Stomach (tissue), 9 donors: ENCODE results near the gene ADCY10. TPM values are rescaled to one million over a fixed set of nuclear protein-coding genes. Genes with fewer than 3 reads are reported as not detected.

Experiments
- DNase-seq, 2 donors: peaks; one replicate each; pipeline versions ENCODE4 v3.0.0 to v3.0.0-alpha.2; 2013 to 2019
- H3K27ac ChIP-seq, 5 donors: fragments of 200-600 bp in 4 of 5; sonication (generic) in 4 of 5; one replicate each; pipeline ENCODE4 v1.5.1; 2013 to 2019; ENCODE audit warnings: mild to moderate bottlenecking in 1 of 5, moderate library complexity in 1 of 5
- H3K27me3 ChIP-seq, 3 donors: fragments of 200-600 bp; sonication (generic); one replicate each; pipeline ENCODE4 v1.5.1; 2017 to 2019; ENCODE audit warnings: mixed run types in 1 of 3
- H3K36me3 ChIP-seq, 4 donors: fragments of 200-600 bp; sonication (generic); 1 replicate in 3 of 4; 2 replicates in 1 of 4; pipeline ENCODE4 v1.5.1; 2016 to 2019
- H3K4me1 ChIP-seq, 4 donors: fragments of 200-600 bp; sonication (generic); one replicate each; pipeline ENCODE4 v1.5.1; 2016 to 2019
- H3K4me3 ChIP-seq, 4 donors: fragments of 200-600 bp; sonication (generic) in 3 of 4; one replicate each; pipeline ENCODE4 v1.5.1; 2016 to 2019; ENCODE audit warnings: mild to moderate bottlenecking in 1 of 4
- H3K9me3 ChIP-seq, 4 donors: fragments of 200-600 bp; sonication (generic); one replicate each; pipeline ENCODE4 v1.5.1; 2016 to 2019
- EP300 ChIP-seq: sonication (generic); formaldehyde crosslinking; IDR thresholded peaks from one replicate; pipeline ENCODE4 v1.6.1; 2017; ENCODE audit warnings: antibody characterized with exemption
- POLR2A ChIP-seq, 4 donors: fragments of 450-650 bp; IDR thresholded peaks; one replicate each; pipeline ENCODE4 v1.6.1; 2016; ENCODE audit warnings: antibody characterized with exemption in 4 of 4, control low read depth in 2 of 4, mild to moderate bottlenecking in 1 of 4, moderate library complexity in 1 of 4
- POLR2AphosphoS5 ChIP-seq, 3 donors: sonication (generic); formaldehyde crosslinking; IDR thresholded peaks; one replicate each; pipeline ENCODE4 v1.6.1; 2016; ENCODE audit warnings: antibody characterized with exemption in 3 of 3
- WGBS, 5 donors: extraction: QIAGEN DNeasy Blood & Tissue Kit in 3 of 5; methylation state at CpG; one replicate each; pipeline versions ENCODE4 v1.1.5 to v1.1.7; 2013 to 2018; 5-methylcytosine and 5-hydroxymethylcytosine counted together
- intact Hi-C: fragments of 100-400 bp; cut with DNase I; formaldehyde crosslinking; loops from one replicate; pipeline ENCODE4 v1.15.1; 2023; ENCODE audit warnings: low total_unique reads
- polyA plus RNA-seq, 3 donors: library from polyadenylated mRNA; stranded (reverse); fragments of 200-250 nt; gene quantifications; one replicate each; pipeline ENCODE4 v1.2.3, GENCODE V29; 2013
- total RNA-seq, 5 donors: library from RNA; depleted of rRNA; stranded (reverse); fragments of >200 nt; gene quantifications; one replicate each; pipeline versions ENCODE4 v1.1.0 to v1.2.3, GENCODE V29; 2014 to 2016
- TF ChIP-seq, protein P1 (sequence below), 7 experiments: fragments of 450-650 bp in 4 of 7; fragments of 200-600 bp in 3 of 7; sonication (generic) in 3 of 7; IDR thresholded peaks; one replicate each; pipeline ENCODE4 v1.5.1; 2016 to 2019; ENCODE audit warnings: antibody characterized with exemption in 7 of 7, control low read depth in 2 of 7, mild to moderate bottlenecking in 1 of 7
- donor health status: healthy with polysubstance abuse.
- donor health status: Bipolar disorder and iron deficiency.
- donor health status: healthy.

Gene ADCY10
- total and polyA plus RNA-seq, 8 donors: 0.60 TPM; not detected in 7

DNA sequence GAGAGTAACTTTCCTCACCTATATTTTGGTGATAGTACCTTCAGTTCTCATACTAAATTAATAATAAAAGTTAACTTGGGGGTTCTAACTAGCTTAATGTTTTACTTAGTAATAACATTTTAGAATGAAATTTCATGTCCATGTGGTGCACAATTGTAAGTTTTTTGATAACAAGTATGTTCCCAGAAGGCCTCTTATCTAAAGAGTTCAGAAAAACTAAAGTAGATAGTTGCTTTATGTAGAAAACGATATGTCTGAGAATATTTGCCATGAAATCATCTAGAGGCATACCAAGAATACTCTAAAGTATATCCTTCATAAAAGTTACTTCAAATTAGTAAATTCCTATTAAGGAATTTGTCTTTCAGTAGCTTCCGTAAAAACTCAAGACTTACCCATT lies 10.2 kb upstream of the ADCY10 start:
- Histone ChIP-seq H3K4me3 (no peak overlapping the region), H3K27me3 (no peaks in the 10 kb centered on the region), H3K36me3 (peaks cover 0 to 19% (median 0%) of the 10 kb centered on the region in 4 donors), H3K27ac (no peak overlapping the region), H3K9me3 (no peaks in the 10 kb centered on the region), H3K4me1 (peaks cover 5 to 75% (median 45%) of the 10 kb centered on the region in 4 donors)
- WGBS, 5 donors: 66 to 86% (median 74%) methylated on average over 2 of the region's 2 CpGs
- intact Hi-C loops: no loop called here
- TF ChIP-seq POLR2AphosphoS5 (IDR thresholded peaks at IDR 0.05): no peak
- TF ChIP-seq POLR2A (IDR thresholded peaks at IDR 0.05): no peak
- no peak for TF ChIP-seq EP300
- TF ChIP-seq, protein P1, sequence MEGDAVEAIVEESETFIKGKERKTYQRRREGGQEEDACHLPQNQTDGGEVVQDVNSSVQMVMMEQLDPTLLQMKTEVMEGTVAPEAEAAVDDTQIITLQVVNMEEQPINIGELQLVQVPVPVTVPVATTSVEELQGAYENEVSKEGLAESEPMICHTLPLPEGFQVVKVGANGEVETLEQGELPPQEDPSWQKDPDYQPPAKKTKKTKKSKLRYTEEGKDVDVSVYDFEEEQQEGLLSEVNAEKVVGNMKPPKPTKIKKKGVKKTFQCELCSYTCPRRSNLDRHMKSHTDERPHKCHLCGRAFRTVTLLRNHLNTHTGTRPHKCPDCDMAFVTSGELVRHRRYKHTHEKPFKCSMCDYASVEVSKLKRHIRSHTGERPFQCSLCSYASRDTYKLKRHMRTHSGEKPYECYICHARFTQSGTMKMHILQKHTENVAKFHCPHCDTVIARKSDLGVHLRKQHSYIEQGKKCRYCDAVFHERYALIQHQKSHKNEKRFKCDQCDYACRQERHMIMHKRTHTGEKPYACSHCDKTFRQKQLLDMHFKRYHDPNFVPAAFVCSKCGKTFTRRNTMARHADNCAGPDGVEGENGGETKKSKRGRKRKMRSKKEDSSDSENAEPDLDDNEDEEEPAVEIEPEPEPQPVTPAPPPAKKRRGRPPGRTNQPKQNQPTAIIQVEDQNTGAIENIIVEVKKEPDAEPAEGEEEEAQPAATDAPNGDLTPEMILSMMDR (IDR thresholded peaks at IDR 0.05): no peak
- DNase-seq: no peak

DNA sequence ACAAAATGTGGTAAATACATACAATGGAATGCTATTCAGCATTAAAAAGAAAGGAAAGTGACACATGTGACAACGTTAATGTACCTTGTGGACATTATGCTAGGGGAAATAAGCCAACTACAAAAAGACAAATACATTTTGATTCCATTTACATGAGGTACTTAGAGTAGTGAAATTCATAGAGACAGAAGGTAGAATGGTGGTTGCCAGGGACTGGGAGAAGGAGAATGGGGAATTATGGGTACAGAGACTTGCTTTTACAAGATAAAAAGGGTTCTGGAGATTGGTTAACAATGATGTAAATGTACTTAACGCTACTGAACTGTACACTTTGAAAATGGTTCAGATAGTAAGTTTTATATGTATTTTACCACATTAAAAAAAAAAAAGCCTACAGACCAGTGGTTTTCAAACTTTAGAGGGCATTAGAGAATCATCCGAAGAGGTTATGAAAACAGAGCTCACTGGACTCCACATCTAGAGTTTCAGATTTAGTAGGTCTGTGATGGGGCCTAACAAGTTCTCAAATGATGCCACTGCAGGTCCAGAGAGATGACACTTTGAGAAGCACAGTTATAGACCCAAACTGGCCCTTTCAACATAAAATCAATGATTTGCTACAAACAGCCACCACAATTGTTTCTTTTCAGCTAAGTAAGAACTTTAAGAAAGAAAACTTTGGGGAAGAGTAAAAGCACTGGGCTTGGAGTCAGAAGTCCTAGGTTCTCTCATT lies 9.6 kb upstream of the ADCY10 start:
- H3K27me3 ChIP-seq: no peaks in the 10 kb centered on the region
- no peaks in the 10 kb centered on the region for H3K9me3 ChIP-seq
- intact Hi-C loops: no loop called here
- TF ChIP-seq, protein P1 (IDR thresholded peaks at IDR 0.05): no peak
- TF ChIP-seq POLR2A (IDR thresholded peaks at IDR 0.05): no peak
- TF ChIP-seq EP300: no peak
- no peak for TF ChIP-seq POLR2AphosphoS5 (IDR thresholded peaks at IDR 0.05)
- no peak for DNase-seq
- H3K36me3 ChIP-seq: peaks cover 0 to 21% (median 4%) of the 10 kb centered on the region in 4 donors
- H3K27ac ChIP-seq: peak overlapping the region in 1 of 5 donors; percentile 23
- 54 to 76% (median 65%) methylated on average over 3 of the region's 3 CpGs for WGBS, 5 donors
- no peak overlapping the region for H3K4me3 ChIP-seq
- H3K4me1 ChIP-seq: peaks cover 0 to 75% (median 42%) of the 10 kb centered on the region in 4 donors

DNA sequence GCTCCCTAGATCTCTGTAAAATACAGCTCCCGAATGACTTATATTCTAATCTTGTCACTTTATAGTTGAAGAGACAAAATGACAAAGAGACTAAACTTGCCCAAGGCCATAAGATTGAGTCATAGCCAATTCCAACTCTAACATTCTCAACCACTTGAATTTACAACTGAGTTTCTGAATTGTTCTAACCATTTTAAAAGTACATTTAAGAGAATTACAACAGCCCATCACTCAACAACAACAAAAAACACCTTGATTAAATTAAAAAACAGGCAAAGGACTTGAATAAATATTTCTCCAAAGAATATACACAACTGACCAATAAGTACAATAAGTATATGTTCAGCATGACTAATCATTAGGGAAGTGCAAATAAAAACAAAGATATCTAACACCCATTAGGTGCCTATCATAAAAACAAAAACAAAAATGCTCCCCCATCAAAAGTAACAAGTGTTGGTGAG lies 8.7 kb upstream of the ADCY10 start:
- peaks cover 0 to 30% (median 12%) of the 10 kb centered on the region in 4 donors for H3K36me3 ChIP-seq
- intact Hi-C loops: no loop called here
- TF ChIP-seq POLR2AphosphoS5 (IDR thresholded peaks at IDR 0.05): no peak
- TF ChIP-seq, protein P1 (IDR thresholded peaks at IDR 0.05): no peak
- peaks cover 0 to 71% (median 42%) of the 10 kb centered on the region in 4 donors for H3K4me1 ChIP-seq
- WGBS, 5 donors: 60 to 78% (median 74%) methylated on average over 1 of the region's 1 CpG
- H3K27ac ChIP-seq: no peak overlapping the region
- no peak overlapping the region for H3K4me3 ChIP-seq
- H3K9me3 ChIP-seq: no peaks in the 10 kb centered on the region
- H3K27me3 ChIP-seq: no peaks in the 10 kb centered on the region
- DNase-seq: no peak

DNA sequence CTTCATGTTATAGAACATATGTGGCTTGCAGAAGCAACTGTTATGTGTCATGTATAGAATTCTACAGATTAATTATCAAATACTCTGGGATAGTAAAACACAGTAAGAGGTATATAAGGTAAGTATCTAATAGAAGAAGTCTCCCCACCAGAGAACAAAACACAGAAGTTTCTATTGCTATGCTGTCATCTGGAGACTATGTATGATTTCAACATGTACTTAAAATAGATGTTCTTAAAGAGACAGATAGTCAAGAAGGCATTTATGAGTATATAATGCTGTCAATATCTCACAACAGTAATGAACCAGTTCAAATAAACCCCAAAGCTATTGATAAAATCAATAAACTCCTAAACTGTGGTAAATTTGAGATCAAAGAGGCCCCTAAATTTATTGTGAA lies 8.1 kb upstream of the ADCY10 start:
- Histone ChIP-seq H3K36me3 (peaks cover 0 to 36% (median 18%) of the 10 kb centered on the region in 4 donors), H3K9me3 (no peaks in the 10 kb centered on the region), H3K27me3 (no peaks in the 10 kb centered on the region), H3K4me1 (peaks cover 0 to 69% (median 40%) of the 10 kb centered on the region in 4 donors), H3K27ac (peak overlapping the region in 1 of 5 donors; percentile 4), H3K4me3 (no peak overlapping the region)
- no peak for DNase-seq
- TF ChIP-seq POLR2AphosphoS5 (IDR thresholded peaks at IDR 0.05): no peak
- no peak for TF ChIP-seq POLR2A (IDR thresholded peaks at IDR 0.05)
- TF ChIP-seq, protein P1 (IDR thresholded peaks at IDR 0.05): no peak
- TF ChIP-seq EP300: no peak
- intact Hi-C loops: no loop called here
